HG03469 (cell line): ENCODE results near the gene LST1.
"Not testable (repeated sequence)": the region's sequence is repeated elsewhere in the genome, so short reads cannot be mapped to it uniquely, and the experiment has no call there.

Experiments used
- ATAC-seq: cut with Tn5 transposase; IDR thresholded peaks from one replicate; pipeline ENCODE4 v1.9.1; 2021; ENCODE audit warnings: mild to moderate bottlenecking, moderate library complexity, moderate number of reproducible peaks; ENCODE audit not compliant: unreplicated experiment

The LST1 gene

GRCh38 chr6:31586008-31586407 lies at the start of gene LST1:
LST1 (plus strand) TSS chr6:31586277; CDS start chr6:31587300, 1,023 bp downstream.
- no peak for ATAC-seq

GRCh38 chr6:31538805-31539400 lies 47.2 kb upstream of the LST1 start:
- ATAC-seq, result no peak

- ATAC-seq, result no peak
These were observed 45.4 kb upstream of the LST1 start for GRCh38 chr6:31540640-31541039.

- no peak for ATAC-seq
These were observed 44.9 kb upstream of the LST1 start for GRCh38 chr6:31541059-31541657.

GRCh38 chr6:31541658-31542521 lies 44.2 kb upstream of the LST1 start, which contains the start of gene DDX39B:
DDX39B (minus strand) TSS chr6:31542003; CDS start chr6:31540532, 1,471 bp downstream.
- peak; percentile 44 for ATAC-seq

DNA sequence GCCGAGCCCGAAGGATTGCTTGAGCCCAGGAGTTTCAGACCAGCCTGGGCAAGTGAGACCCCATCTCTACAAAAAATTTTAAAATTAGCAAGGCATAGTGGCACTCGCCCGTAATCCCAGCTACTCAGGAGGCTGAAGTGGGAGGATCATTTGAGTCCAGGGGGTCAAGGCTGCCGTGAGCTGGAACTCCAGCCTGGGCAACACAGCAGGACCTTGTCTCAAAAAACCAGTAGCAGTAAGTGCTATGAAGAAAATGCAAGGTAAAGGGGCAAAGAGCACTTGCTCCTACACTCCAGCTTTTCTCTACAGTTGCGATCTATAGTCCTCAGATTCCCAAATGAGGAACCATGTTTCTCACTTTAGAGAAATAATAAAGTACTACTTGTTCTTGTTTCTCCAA lies 42.4 kb upstream of the LST1 start:
- ATAC-seq, result no peak

DNA sequence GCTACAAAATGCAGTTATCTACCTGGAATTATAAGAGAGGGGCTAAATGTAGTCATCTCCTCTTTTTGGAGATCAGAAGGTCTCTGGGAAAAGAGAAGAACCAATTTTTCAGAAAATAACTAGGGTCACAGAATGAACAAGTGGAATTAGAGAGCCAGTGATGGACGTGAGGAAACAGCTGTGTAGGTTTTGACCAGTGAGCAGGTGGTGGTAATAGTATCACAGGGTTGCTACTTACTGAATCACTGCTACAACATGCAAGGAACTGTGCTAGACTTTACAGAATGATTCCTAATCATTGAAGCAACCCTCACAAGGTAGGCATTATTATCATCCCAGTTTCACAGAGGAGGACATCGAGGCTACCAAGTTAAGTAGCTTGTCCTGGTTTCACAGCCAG lies 41.4 kb upstream of the LST1 start:
- ATAC-seq, result no peak

- no peak for ATAC-seq
These were observed 40.8 kb upstream of the LST1 start for GRCh38 chr6:31545291-31545690.

- peak; percentile 30 for ATAC-seq
These were observed 39.6 kb upstream of the LST1 start, which contains the start of gene ATP6V1G2 for GRCh38 chr6:31546339-31546957. ATP6V1G2 (minus strand) TSS chr6:31546608; CDS start chr6:31546559, 49 bp downstream.

DNA sequence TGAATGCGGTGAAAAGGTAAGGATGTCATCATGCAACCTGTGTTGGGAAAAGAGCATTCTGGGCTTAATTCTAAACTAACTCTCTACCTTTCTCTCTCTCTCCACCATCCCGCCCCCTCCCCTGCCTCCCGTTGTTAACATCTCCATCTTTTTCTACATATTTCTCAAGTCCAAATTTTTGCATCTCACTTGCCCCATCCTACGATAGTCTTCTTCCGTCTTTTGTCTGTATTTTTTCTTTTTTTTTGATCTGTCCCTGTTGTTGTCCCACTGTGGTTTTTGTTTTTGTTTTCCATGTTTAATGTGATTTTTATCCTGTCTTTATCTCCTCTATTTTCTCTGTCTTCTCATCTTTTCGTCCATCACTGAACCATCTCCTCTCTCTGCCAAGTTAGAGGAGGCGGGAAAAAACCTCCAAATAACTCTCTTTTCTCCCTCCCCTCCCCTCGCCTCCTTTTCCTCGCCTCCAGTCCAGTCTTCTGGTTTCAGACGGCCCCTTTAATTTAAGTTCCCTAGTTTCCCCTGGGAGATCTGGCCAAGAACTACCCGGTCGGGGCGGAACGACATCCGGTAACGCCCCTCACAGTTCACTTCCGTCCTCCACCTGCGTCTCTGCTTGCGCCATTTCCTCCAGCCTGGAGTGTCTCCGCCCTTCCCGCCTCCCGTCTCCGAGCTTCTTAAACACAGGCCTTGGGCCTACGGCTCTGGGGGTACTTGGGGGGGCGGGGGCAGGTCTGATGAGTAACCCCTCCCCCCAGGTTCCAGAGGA lies 38.9 kb upstream of the LST1 start, which contains the start of gene NFKBIL1:
TSS of gene NFKBIL1 (plus strand) at position 651 of the 769 bp plus-strand sequence. CDS start at position 738, 87 bp downstream.
- peak; percentile 38 for ATAC-seq

GRCh38 chr6:31547727-31548543 lies 38.1 kb upstream of the LST1 start:
- ATAC-seq, result no peak

DNA sequence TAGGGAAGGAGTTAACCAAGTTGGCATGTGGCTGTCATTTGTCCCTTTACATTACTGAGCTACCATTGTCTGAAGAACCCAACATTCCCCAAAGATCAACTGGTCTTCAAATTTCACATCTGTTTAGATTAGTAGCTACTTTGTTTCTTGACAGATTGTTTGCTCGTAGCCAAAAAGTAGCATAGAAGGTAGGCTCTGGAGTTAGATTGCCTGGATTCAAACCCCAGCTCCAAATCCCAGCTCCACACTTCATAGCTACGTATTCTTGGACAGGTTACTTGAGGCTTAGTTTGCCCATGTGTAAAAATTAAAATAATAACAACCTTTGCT lies 37.6 kb upstream of the LST1 start:
- ATAC-seq, result no peak

- not testable (repeated sequence) for ATAC-seq
These were observed 34.7 kb upstream of the LST1 start for GRCh38 chr6:31551371-31551770.

- ATAC-seq, result no peak
These were observed 29.8 kb upstream of the LST1 start for GRCh38 chr6:31556307-31556706.

- ATAC-seq, result no peak
These were observed 28.4 kb upstream of the LST1 start for GRCh38 chr6:31557443-31558317.

DNA sequence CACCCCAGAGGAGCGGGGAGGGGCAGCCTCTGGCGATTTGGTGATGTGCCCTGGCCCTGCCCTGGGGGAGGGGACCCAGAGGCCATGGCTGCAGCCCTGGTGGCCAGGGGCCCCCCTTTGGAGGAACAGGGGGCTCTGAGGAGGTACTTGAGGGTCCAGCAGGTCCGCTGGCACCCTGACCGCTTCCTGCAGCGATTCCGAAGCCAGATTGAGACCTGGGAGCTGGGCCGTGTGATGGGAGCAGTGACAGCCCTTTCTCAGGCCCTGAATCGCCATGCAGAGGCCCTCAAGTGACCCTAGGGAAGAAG lies 27.8 kb upstream of the LST1 start:
- no peak for ATAC-seq

DNA sequence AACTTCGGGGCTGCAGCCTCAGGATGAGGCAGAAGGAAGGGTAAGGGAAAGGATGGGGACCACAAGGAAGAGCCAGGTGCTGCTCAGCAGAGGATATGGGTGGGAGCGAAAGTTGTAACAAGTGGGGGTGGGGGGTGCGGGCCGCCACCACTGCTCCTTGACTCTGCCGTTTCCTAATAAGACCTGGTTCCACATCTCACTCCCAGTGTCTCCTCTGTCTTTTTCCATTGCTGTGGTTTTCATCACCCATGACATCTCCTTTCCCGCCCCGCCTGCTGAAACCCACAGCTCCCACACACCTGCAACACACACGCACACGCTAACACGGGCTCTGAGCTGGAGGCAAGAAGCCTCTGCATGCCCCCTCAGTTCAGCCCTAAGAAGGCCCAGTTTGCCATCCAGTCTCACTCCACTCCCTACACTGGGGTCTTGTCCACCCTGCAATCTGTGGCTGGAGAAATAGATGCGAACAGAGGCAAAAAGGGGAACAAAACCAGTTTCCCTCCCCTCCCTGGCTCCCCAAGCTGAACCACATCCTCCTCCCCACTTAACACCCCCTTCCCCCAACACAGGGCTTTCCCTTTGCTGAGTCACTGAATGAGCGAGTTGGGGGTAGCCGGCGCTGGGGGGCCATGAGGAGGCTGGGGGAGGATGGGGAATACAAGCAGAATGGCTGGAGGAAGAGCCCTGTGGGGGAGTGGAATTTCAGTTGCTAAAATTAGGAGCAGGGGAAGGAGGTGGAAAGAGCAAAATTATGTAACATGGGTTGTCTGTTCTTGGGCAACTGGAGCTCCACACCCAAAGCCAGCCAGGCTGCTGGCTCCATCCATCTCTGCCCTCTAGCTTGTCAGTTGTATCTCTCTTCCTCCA lies 27.2 kb upstream of the LST1 start:
- ATAC-seq, result no peak

DNA sequence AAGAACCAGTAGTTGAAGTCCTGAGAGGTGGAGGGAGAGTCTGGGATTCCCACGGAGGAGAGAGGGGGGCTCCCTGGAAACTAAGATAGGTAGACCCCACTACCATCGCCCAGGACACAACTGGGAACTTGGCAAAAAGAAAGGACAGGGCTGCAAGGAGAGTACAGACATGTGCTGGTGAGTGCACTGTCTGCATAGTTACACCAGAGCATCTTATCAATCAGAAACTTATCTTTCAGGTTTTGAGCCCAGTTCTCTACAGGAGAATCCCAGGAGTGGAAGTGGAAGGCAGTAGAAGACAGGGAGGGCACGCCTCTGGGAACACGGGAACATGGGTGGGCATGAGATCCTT lies 26.5 kb upstream of the LST1 start:
- no peak for ATAC-seq
